ENCODE data around the gene SPDYE1.

Gene SPDYE1

GRCh38 chr7:44044315-44045225 lies 46.9 kb downstream of the SPDYE1 start, which contains the start of gene DBNL:
Gene DBNL, plus strand, starts transcription at chr7:44044702. Its CDS starts 36 bp downstream, at chr7:44044738.
- peak; percentile 89 for DNase-seq (ENCODE audit: low spot score)

- DNase-seq (ENCODE audit: low spot score) = no peak
Observed at GRCh38 chr7:44045226-44046014, 47.7 kb downstream of the SPDYE1 start.

GRCh38 chr7:44046321-44047061 lies 48.8 kb downstream of the SPDYE1 start:
- peak; percentile 46 for DNase-seq (ENCODE audit: low spot score)

- DNase-seq (ENCODE audit: low spot score) = no peak
Observed at GRCh38 chr7:44048031-44048795, 50.5 kb downstream of the SPDYE1 start.

- DNase-seq (ENCODE audit: low spot score) = no peak
Observed at GRCh38 chr7:44050121-44050914, 52.6 kb downstream of the SPDYE1 start.

GRCh38 chr7:44050915-44051560 lies 53.3 kb downstream of the SPDYE1 start:
- no peak for DNase-seq (ENCODE audit: low spot score)

GRCh38 chr7:44051611-44052220 lies 54.0 kb downstream of the SPDYE1 start:
- no peak for DNase-seq (ENCODE audit: low spot score)

- DNase-seq (ENCODE audit: low spot score) = no peak
Observed at GRCh38 chr7:44052771-44053365, 55.2 kb downstream of the SPDYE1 start.

GRCh38 chr7:44056681-44057080 lies 59.0 kb downstream of the SPDYE1 start:
- no peak for DNase-seq (ENCODE audit: low spot score)

- DNase-seq (ENCODE audit: low spot score) = no peak
Observed at GRCh38 chr7:44057181-44057848, 59.6 kb downstream of the SPDYE1 start.

- no peak for DNase-seq (ENCODE audit: low spot score)
Observed at GRCh38 chr7:44057849-44058758, 60.4 kb downstream of the SPDYE1 start.

- DNase-seq (ENCODE audit: low spot score) = no peak
Observed at GRCh38 chr7:44058759-44059218, 61.1 kb downstream of the SPDYE1 start.

- DNase-seq (ENCODE audit: low spot score) = no peak
Observed at GRCh38 chr7:44059219-44060090, 61.8 kb downstream of the SPDYE1 start.

All from kidney capillary endothelial cell (primary cell).